Endothelial cell (in vitro differentiated cells): Measurements from ENCODE around the gene GALNT8. TPM values are rescaled to one million over a fixed set of nuclear protein-coding genes. Genes with fewer than 3 reads are reported as not detected.
A peak's percentile ranks its signal among the peaks of the same experiment; 100 is the strongest.

ENCODE experiments used
- DNase-seq: peaks from one replicate; pipeline ENCODE4 v3.0.0; 2021; ENCODE audit warnings: low spot score
- H3K27ac Mint-ChIP-seq: one replicate; pipeline ENCODE4 v1.8.0; 2021; ENCODE audit warnings: mixed read lengths, inconsistent platforms; ENCODE audit not compliant: unreplicated experiment
- H3K27me3 Mint-ChIP-seq: one replicate; pipeline ENCODE4 v1.8.0; 2021; ENCODE audit warnings: mild to moderate bottlenecking, moderate library complexity, mixed read lengths, inconsistent platforms; ENCODE audit not compliant: unreplicated experiment
- H3K36me3 Mint-ChIP-seq: one replicate; pipeline ENCODE4 v1.8.0; 2021; ENCODE audit warnings: mild to moderate bottlenecking, low read depth, mixed read lengths, inconsistent platforms; ENCODE audit not compliant: unreplicated experiment
- H3K4me1 Mint-ChIP-seq: one replicate; pipeline ENCODE4 v1.8.0; 2021; ENCODE audit warnings: mild to moderate bottlenecking, mixed read lengths, inconsistent platforms; ENCODE audit not compliant: unreplicated experiment
- H3K4me3 Mint-ChIP-seq: one replicate; pipeline ENCODE4 v1.8.0; 2021; ENCODE audit warnings: mild to moderate bottlenecking, mixed read lengths, inconsistent platforms; ENCODE audit not compliant: unreplicated experiment
- H3K9me3 Mint-ChIP-seq: one replicate; pipeline ENCODE4 v1.8.0; 2021; ENCODE audit warnings: mixed read lengths, inconsistent platforms; ENCODE audit not compliant: unreplicated experiment
- CTCF ChIP-seq: fragments of 200-600 bp; sonication (generic); IDR thresholded peaks from one replicate; pipeline ENCODE4 v1.5.0; 2021; ENCODE audit warnings: antibody characterized with exemption; ENCODE audit not compliant: unreplicated experiment
- total RNA-seq: library from RNA; stranded (reverse); fragmentation: NEBNext Ultra II Directional; extraction: Animal tissue kit (Norgen Biotek cat#: 25700); gene quantifications from one replicate; pipeline ENCODE4 v1.2.1, GENCODE V29; 2021; ENCODE audit not compliant: unreplicated experiment

The GALNT8 gene
- total RNA-seq, 1 donor from 2014 or later: 31.6 TPM

GRCh38 chr12:4807116-4807783 is 87.0 kb downstream of the GALNT8 start:
- no peak for TF ChIP-seq CTCF
- Mint-ChIP-seq H3K4me1 (peaks cover 26% of the 10 kb centered on the region), H3K9me3 (no peaks in the 10 kb centered on the region), H3K27me3 (peaks cover 15% of the 10 kb centered on the region), H3K36me3 (peaks cover 13% of the 10 kb centered on the region), H3K4me3 (no peak overlapping the region), H3K27ac (peak overlapping the region; percentile 48)
- DNase-seq: no peak

- H3K9me3 Mint-ChIP-seq: no peaks in the 10 kb centered on the region
- DNase-seq: no peak
- no peak overlapping the region for H3K4me3 Mint-ChIP-seq
- H3K27ac Mint-ChIP-seq: no peak overlapping the region
- peaks cover 26% of the 10 kb centered on the region for H3K4me1 Mint-ChIP-seq
- peaks cover 15% of the 10 kb centered on the region for H3K27me3 Mint-ChIP-seq
- TF ChIP-seq CTCF: no peak
- H3K36me3 Mint-ChIP-seq: peaks cover 13% of the 10 kb centered on the region
Measured at GRCh38 chr12:4807813-4808212, 87.6 kb downstream of the GALNT8 start.

- H3K27me3 Mint-ChIP-seq: peaks cover 15% of the 10 kb centered on the region
- peaks cover 15% of the 10 kb centered on the region for H3K36me3 Mint-ChIP-seq
- peaks cover 36% of the 10 kb centered on the region for H3K4me1 Mint-ChIP-seq
- TF ChIP-seq CTCF: no peak
- peak overlapping the region; percentile 83 for H3K4me3 Mint-ChIP-seq
- DNase-seq: peak; percentile 72
- H3K27ac Mint-ChIP-seq: peak overlapping the region; percentile 38
- no peaks in the 10 kb centered on the region for H3K9me3 Mint-ChIP-seq
Measured at GRCh38 chr12:4809013-4809448, 88.8 kb downstream of the GALNT8 start.

- peak; percentile 75 for DNase-seq
- Mint-ChIP-seq H3K27ac (no peak overlapping the region), H3K9me3 (no peaks in the 10 kb centered on the region), H3K4me1 (peaks cover 42% of the 10 kb centered on the region), H3K36me3 (peaks cover 16% of the 10 kb centered on the region), H3K27me3 (peaks cover 12% of the 10 kb centered on the region), H3K4me3 (peak overlapping the region; percentile 62)
- no peak for TF ChIP-seq CTCF
Measured at GRCh38 chr12:4809449-4810218, 89.4 kb downstream of the GALNT8 start.

- Mint-ChIP-seq H3K9me3 (no peaks in the 10 kb centered on the region), H3K36me3 (peaks cover 22% of the 10 kb centered on the region), H3K4me1 (peaks cover 48% of the 10 kb centered on the region), H3K27me3 (peaks cover 12% of the 10 kb centered on the region), H3K4me3 (peak overlapping the region; percentile 83), H3K27ac (peak overlapping the region; percentile 30)
- no peak for TF ChIP-seq CTCF
- DNase-seq: no peak
Measured at GRCh38 chr12:4810219-4810671, 90.0 kb downstream of the GALNT8 start.
